Trophoblast cell (in vitro differentiated cells and primary cell): Measurements from ENCODE around the gene MTMR3.

ENCODE experiments used
- DNase-seq, 2 donors: peaks; one replicate each; pipeline ENCODE4 v3.0.0-alpha.2; 2016
- H2AFZ ChIP-seq: 2 replicates; pipeline ENCODE4 v1.6.1; 2013; ENCODE audit warnings: low read length, moderate library complexity, mild to moderate bottlenecking; ENCODE audit not compliant: insufficient read depth, poor library complexity
- H2AK5ac ChIP-seq: 2 replicates; pipeline ENCODE4 v1.6.1; 2013; ENCODE audit warnings: mild to moderate bottlenecking, low read length
- H2BK120ac ChIP-seq: 2 replicates; pipeline ENCODE4 v1.6.1; 2013; ENCODE audit warnings: low read length, mild to moderate bottlenecking, moderate library complexity; ENCODE audit not compliant: insufficient read depth, poor library complexity
- H2BK12ac ChIP-seq: 2 replicates; pipeline ENCODE4 v1.6.1; 2013; ENCODE audit warnings: mild to moderate bottlenecking, low read length, moderate library complexity
- H2BK5ac ChIP-seq: 2 replicates; pipeline ENCODE4 v1.6.1; 2013; ENCODE audit warnings: low read length, low read depth, moderate library complexity, mild to moderate bottlenecking; ENCODE audit not compliant: poor library complexity
- H3K14ac ChIP-seq: 2 replicates; pipeline ENCODE4 v1.6.1; 2013; ENCODE audit warnings: mild to moderate bottlenecking, low read length
- H3K18ac ChIP-seq: 2 replicates; pipeline ENCODE4 v1.6.1; 2013; ENCODE audit warnings: mild to moderate bottlenecking, low read length
- H3K23ac ChIP-seq: 2 replicates; pipeline ENCODE4 v1.6.1; 2013; ENCODE audit warnings: low read length
- H3K27ac ChIP-seq: 2 replicates; pipeline ENCODE4 v1.5.1; 2013; ENCODE audit warnings: low read depth, mild to moderate bottlenecking, inconsistent platforms, low read length, moderate library complexity
- H3K27me3 ChIP-seq: 2 replicates; pipeline ENCODE4 v1.6.1; 2013; ENCODE audit warnings: inconsistent platforms, mild to moderate bottlenecking, low read length, moderate library complexity; ENCODE audit not compliant: insufficient read depth
- H3K36me3 ChIP-seq, 2 experiments: 1 replicate in 1 of 2; 2 replicates in 1 of 2; pipeline ENCODE4 v1.6.1; 2013; ENCODE audit warnings: low read length in 2 of 2, mild to moderate bottlenecking in 2 of 2, moderate library complexity in 1 of 2; ENCODE audit not compliant: insufficient read depth in 2 of 2, control insufficient read depth in 1 of 2
- H3K4ac ChIP-seq: 2 replicates; pipeline ENCODE4 v1.6.1; 2013; ENCODE audit warnings: low read depth, mild to moderate bottlenecking, low read length, moderate library complexity
- H3K4me1 ChIP-seq, 2 experiments: 1 replicate in 1 of 2; 2 replicates in 1 of 2; pipeline ENCODE4 v1.6.1; 2013; ENCODE audit warnings: low read length in 2 of 2, mild to moderate bottlenecking in 2 of 2, moderate library complexity in 1 of 2; ENCODE audit not compliant: insufficient read depth in 2 of 2, control insufficient read depth in 1 of 2
- H3K4me2 ChIP-seq: 2 replicates; pipeline ENCODE4 v1.6.1; 2013; ENCODE audit warnings: inconsistent platforms, mild to moderate bottlenecking, low read length, moderate library complexity
- H3K4me3 ChIP-seq: 2 replicates; pipeline ENCODE4 v1.5.1; 2013; ENCODE audit warnings: mild to moderate bottlenecking, low read depth, low read length, inconsistent platforms
- H3K79me1 ChIP-seq: one replicate; pipeline ENCODE4 v1.6.1; 2013; ENCODE audit warnings: low read length
- H3K79me2 ChIP-seq: 2 replicates; pipeline ENCODE4 v1.6.1; 2013; ENCODE audit warnings: low read length, mild to moderate bottlenecking; ENCODE audit not compliant: control insufficient read depth, insufficient read depth, poor library complexity
- H3K9ac ChIP-seq: 2 replicates; pipeline ENCODE4 v1.6.1; 2013; ENCODE audit warnings: mild to moderate bottlenecking, low read length
- H3K9me3 ChIP-seq: 2 replicates; pipeline ENCODE4 v1.6.1; 2013; ENCODE audit warnings: low read depth, mild to moderate bottlenecking, control low read depth, inconsistent platforms, low read length; ENCODE audit not compliant: insufficient read depth
- H4K12ac ChIP-seq: 2 replicates; pipeline ENCODE4 v1.6.1; 2013; ENCODE audit warnings: low read depth, mild to moderate bottlenecking, low read length, moderate library complexity
- H4K8ac ChIP-seq: 2 replicates; pipeline ENCODE4 v1.6.1; 2013; ENCODE audit warnings: low read depth, mild to moderate bottlenecking, low read length, moderate library complexity
- H4K91ac ChIP-seq: one replicate; pipeline ENCODE4 v1.6.1; 2013; ENCODE audit warnings: low read depth, mild to moderate bottlenecking, low read length, moderate library complexity
- WGBS: extraction: QIAGEN DNeasy Blood & Tissue Kit; methylation state at CpG from one replicate; pipeline ENCODE4 v1.1.7; 2013; ENCODE audit warnings: missing lambda C conversion rate; ENCODE audit not compliant: insufficient read length, insufficient coverage; ENCODE audit errors: extremely low coverage; 5-methylcytosine and 5-hydroxymethylcytosine counted together

Gene MTMR3

DNA sequence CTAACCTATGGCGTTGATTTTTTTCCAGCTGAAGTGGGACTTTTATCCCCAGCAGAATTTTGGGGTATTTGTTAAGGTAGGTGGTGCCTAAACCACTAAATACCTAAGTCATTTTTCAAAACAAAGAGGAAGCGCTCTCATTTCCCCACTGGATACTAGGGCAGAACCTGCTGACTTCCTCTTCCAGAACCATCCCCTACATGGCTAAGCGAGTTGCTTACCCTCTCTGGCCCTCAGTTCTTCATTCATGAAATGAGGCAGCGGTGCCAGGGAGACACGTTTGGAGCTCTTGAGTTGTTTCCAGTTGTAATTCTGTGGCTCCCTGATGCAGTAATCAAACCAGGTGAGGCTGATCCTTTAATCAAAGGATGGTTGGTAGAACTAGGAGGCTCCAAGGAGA is 10.0 kb upstream of the MTMR3 start:
- no peak overlapping the region for H4K91ac ChIP-seq
- no peak overlapping the region for H3K18ac ChIP-seq
- H3K4me2 ChIP-seq: no peak overlapping the region
- no peaks in the 10 kb centered on the region for H3K9me3 ChIP-seq
- no peak overlapping the region for H2BK12ac ChIP-seq
- H2AFZ ChIP-seq: no peak overlapping the region
- H3K79me2 ChIP-seq: no peaks in the 10 kb centered on the region
- no peak overlapping the region for H2BK5ac ChIP-seq
- H3K27ac ChIP-seq: no peak overlapping the region
- H3K4me3 ChIP-seq: no peak overlapping the region
- no peaks in the 10 kb centered on the region for H3K79me1 ChIP-seq
- peaks cover 0 to 4% of the 10 kb centered on the region in 2 experiments for H3K4me1 ChIP-seq
- no peak overlapping the region for H3K4ac ChIP-seq
- H3K23ac ChIP-seq: no peak overlapping the region
- H3K9ac ChIP-seq: no peak overlapping the region
- no peaks in the 10 kb centered on the region for H3K36me3 ChIP-seq
- WGBS: no CpG with 5 or more reads among the region's 5 CpGs
- H2BK120ac ChIP-seq: no peak overlapping the region
- H3K27me3 ChIP-seq: no peaks in the 10 kb centered on the region
- no peak for DNase-seq
- H3K14ac ChIP-seq: no peak overlapping the region
- no peak overlapping the region for H2AK5ac ChIP-seq
- no peak overlapping the region for H4K8ac ChIP-seq
- H4K12ac ChIP-seq: no peak overlapping the region

DNA sequence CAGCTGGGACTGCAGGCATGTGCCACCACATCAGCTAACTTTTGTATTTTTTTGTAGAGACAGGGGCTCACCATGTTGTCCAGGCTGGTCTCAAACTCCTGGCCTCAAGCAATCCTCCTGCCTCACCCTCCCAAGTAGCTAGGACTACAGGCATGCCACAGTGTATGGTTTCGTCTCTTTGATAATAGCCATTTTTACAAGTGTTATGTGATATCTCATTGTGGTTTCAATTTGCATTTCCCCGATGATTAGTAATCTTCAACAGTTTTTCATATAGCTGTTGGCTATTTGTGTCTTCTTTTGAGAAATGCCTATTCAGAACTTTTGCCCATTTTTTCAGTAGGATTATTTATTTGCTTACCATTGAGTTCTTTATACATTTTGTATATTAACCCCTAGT is 9.0 kb upstream of the MTMR3 start:
- Histone ChIP-seq H3K79me1 (no peaks in the 10 kb centered on the region), H3K27ac (no peak overlapping the region), H3K4me2 (no peak overlapping the region), H2BK12ac (no peak overlapping the region), H3K36me3 (no peaks in the 10 kb centered on the region), H3K4ac (no peak overlapping the region), H2AFZ (no peak overlapping the region), H3K14ac (no peak overlapping the region), H2BK5ac (no peak overlapping the region), H3K4me1 (peaks cover 0 to 4% of the 10 kb centered on the region in 2 experiments), H3K9me3 (no peaks in the 10 kb centered on the region), H3K9ac (no peak overlapping the region), H3K18ac (no peak overlapping the region), H2AK5ac (no peak overlapping the region), H3K4me3 (no peak overlapping the region), H4K91ac (no peak overlapping the region), H2BK120ac (no peak overlapping the region), H4K8ac (no peak overlapping the region), H3K27me3 (no peaks in the 10 kb centered on the region), H3K23ac (no peak overlapping the region), H3K79me2 (no peaks in the 10 kb centered on the region), H4K12ac (no peak overlapping the region)
- no CpG with 5 or more reads among the region's 2 CpGs for WGBS
- DNase-seq: no peak

DNA sequence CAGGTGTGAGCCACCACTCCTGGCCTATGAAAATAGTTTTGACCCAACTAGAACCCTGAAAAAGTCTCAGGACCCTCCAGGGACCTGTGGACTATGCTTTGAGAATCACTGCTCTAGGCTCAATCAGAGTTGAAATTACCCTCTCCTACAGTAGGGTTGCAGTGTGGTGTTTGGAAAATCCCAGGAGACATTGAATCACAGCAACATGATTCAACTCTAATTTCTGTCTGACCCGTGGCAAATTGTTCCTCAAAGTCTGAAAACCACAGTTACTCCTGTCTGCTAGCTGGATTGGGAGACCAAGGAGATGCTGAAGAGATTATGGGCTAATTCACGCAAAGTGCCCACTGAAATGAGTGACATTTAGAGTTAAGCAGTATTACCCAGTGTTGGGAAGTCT is 5.4 kb upstream of the MTMR3 start:
- H3K4me2 ChIP-seq: no peak overlapping the region
- no peak overlapping the region for H2AK5ac ChIP-seq
- no peak overlapping the region for H3K23ac ChIP-seq
- no peaks in the 10 kb centered on the region for H3K4me1 ChIP-seq
- no peak overlapping the region for H3K18ac ChIP-seq
- H2BK120ac ChIP-seq: no peak overlapping the region
- no peak overlapping the region for H2BK5ac ChIP-seq
- H3K4me3 ChIP-seq: no peak overlapping the region
- H4K8ac ChIP-seq: no peak overlapping the region
- no CpG with 5 or more reads among the region's 2 CpGs for WGBS
- no peak overlapping the region for H3K9ac ChIP-seq
- H2BK12ac ChIP-seq: no peak overlapping the region
- no peak for DNase-seq
- H3K36me3 ChIP-seq: no peaks in the 10 kb centered on the region
- no peak overlapping the region for H3K14ac ChIP-seq
- no peaks in the 10 kb centered on the region for H3K27me3 ChIP-seq
- no peaks in the 10 kb centered on the region for H3K79me2 ChIP-seq
- H3K9me3 ChIP-seq: no peaks in the 10 kb centered on the region
- no peak overlapping the region for H2AFZ ChIP-seq
- H3K27ac ChIP-seq: no peak overlapping the region
- H3K4ac ChIP-seq: no peak overlapping the region
- H4K91ac ChIP-seq: no peak overlapping the region
- H4K12ac ChIP-seq: no peak overlapping the region
- H3K79me1 ChIP-seq: no peaks in the 10 kb centered on the region

DNA sequence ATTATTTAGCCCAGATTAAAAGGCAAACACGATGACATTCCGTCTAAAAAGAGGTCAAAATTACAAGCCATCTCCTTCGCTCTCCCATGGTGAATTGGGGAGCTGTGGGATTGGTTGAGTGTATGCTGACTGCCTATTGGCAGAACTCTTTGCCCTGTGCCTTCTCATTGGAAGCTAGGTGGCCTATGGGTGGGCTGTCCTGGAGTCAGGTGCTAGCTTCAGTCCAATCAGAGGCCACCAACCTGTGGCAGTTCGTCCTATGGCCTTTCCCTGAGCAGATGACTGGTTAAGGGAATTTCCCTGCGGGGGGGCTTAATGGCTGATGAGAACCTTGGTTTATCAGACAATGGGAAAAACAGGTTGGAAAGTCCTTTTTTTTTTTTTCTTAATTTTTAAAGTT is 3.2 kb upstream of the MTMR3 start:
- Histone ChIP-seq H2AK5ac (no peak overlapping the region), H2BK12ac (no peak overlapping the region), H3K9ac (no peak overlapping the region), H3K14ac (no peak overlapping the region), H2AFZ (no peak overlapping the region), H3K4me3 (no peak overlapping the region), H3K23ac (no peak overlapping the region), H3K27ac (no peak overlapping the region), H3K4me2 (no peak overlapping the region), H2BK5ac (no peak overlapping the region), H3K79me2 (peaks cover 8% of the 10 kb centered on the region), H3K36me3 (no peaks in the 10 kb centered on the region), H3K9me3 (no peaks in the 10 kb centered on the region), H3K27me3 (no peaks in the 10 kb centered on the region), H3K18ac (no peak overlapping the region), H3K4me1 (no peaks in the 10 kb centered on the region), H4K91ac (no peak overlapping the region), H4K8ac (no peak overlapping the region), H2BK120ac (no peak overlapping the region), H3K4ac (no peak overlapping the region), H3K79me1 (peaks cover 7% of the 10 kb centered on the region), H4K12ac (no peak overlapping the region)
- no peak for DNase-seq
- WGBS: no CpG with 5 or more reads among the region's 5 CpGs
